CD4-positive, CD25-positive, alpha-beta regulatory T cell (primary cell): ENCODE measurements around the gene MYL12B. TPM values are rescaled to one million over a fixed set of nuclear protein-coding genes. Genes with fewer than 3 reads are reported as not detected.
A peak's percentile ranks its signal among the peaks of the same experiment; 100 is the strongest.

Experiments
- ATAC-seq, 2 donors: fragments of 150-1000 bp; cut with Tn5 transposase; one replicate each; pipeline ENCODE4 v1.10.0; 2021; ENCODE audit warnings: low read depth in 2 of 2, moderate number of reproducible peaks in 2 of 2, moderate library complexity in 1 of 2
- DNase-seq, 3 donors: peaks; one replicate each; pipeline versions ENCODE4 v3.0.0 to v3.0.0-alpha.2; 2012 to 2022; ENCODE audit warnings: mixed read lengths in 1 of 3
- H3K27ac ChIP-seq: one replicate; pipeline ENCODE4 v1.7.0; 2013; ENCODE audit warnings: mild to moderate bottlenecking, low read length; ENCODE audit not compliant: insufficient read depth, poor library complexity, severe bottlenecking
- H3K27me3 ChIP-seq: one replicate; pipeline ENCODE4 v1.7.0; 2013; ENCODE audit warnings: low read length; ENCODE audit not compliant: control insufficient read depth, insufficient read depth
- H3K36me3 ChIP-seq: one replicate; pipeline ENCODE4 v1.7.0; 2013; ENCODE audit warnings: mild to moderate bottlenecking, low read length, moderate library complexity; ENCODE audit not compliant: control insufficient read depth, insufficient read depth
- H3K4me1 ChIP-seq: 2 replicates; pipeline ENCODE4 v1.7.0; 2013; ENCODE audit warnings: mild to moderate bottlenecking, low read length; ENCODE audit not compliant: insufficient read depth, control insufficient read depth, poor library complexity, severe bottlenecking
- H3K4me3 ChIP-seq: one replicate; pipeline ENCODE4 v1.7.0; 2013; ENCODE audit warnings: low read depth, mild to moderate bottlenecking, low read length, moderate library complexity
- H3K9me3 ChIP-seq, 2 experiments: 1 replicate in 1 of 2; 2 replicates in 1 of 2; pipeline ENCODE4 v1.7.0; 2013; ENCODE audit warnings: low read length in 2 of 2, mild to moderate bottlenecking in 1 of 2, moderate library complexity in 1 of 2; ENCODE audit not compliant: control insufficient read depth in 2 of 2
- H3K27ac Mint-ChIP-seq, 3 donors: one replicate each; pipeline ENCODE4 v1.8.0; 2020 to 2022; ENCODE audit warnings: mild to moderate bottlenecking in 3 of 3, mixed read lengths in 3 of 3, moderate library complexity in 2 of 3
- H3K27me3 Mint-ChIP-seq: one replicate; pipeline ENCODE4 v1.8.0; 2022; ENCODE audit warnings: mild to moderate bottlenecking, mixed read lengths
- H3K36me3 Mint-ChIP-seq: one replicate; pipeline ENCODE4 v1.8.0; 2020; ENCODE audit warnings: mixed read lengths
- H3K4me1 Mint-ChIP-seq, 4 donors: one replicate each; pipeline ENCODE4 v1.8.0; 2020 to 2022; ENCODE audit warnings: mixed read lengths in 4 of 4, mild to moderate bottlenecking in 1 of 4
- H3K4me3 Mint-ChIP-seq, 4 donors: one replicate each; pipeline ENCODE4 v1.8.0; 2020 to 2022; ENCODE audit warnings: mild to moderate bottlenecking in 4 of 4, mixed read lengths in 4 of 4, moderate library complexity in 3 of 4
- H3K9me3 Mint-ChIP-seq, 7 donors: one replicate each; pipeline ENCODE4 v1.8.0; 2020 to 2022; ENCODE audit warnings: mixed read lengths in 7 of 7, mild to moderate bottlenecking in 3 of 7, moderate library complexity in 2 of 7
- polyA plus RNA-seq, 4 donors: library from polyadenylated mRNA; unstranded; fragments of 300-500 nt; fragmentation: Illumina TruSeq; gene quantifications; one replicate each; pipeline ENCODE4 v1.2.3, GENCODE V29; 2021
- total RNA-seq: library from RNA; stranded (reverse); gene quantifications from one replicate; pipeline ENCODE4 v1.2.3, GENCODE V29; 2022

MYL12B gene
- total and polyA plus RNA-seq, 5 donors from 2014 or later = 168 to 1,134 (median 998) TPM

- H3K9me3 ChIP-seq = no peaks in the 10 kb centered on the region
- DNase-seq = peak in 1 of 3 donors; percentile 37
- H3K27me3 ChIP-seq = no peaks in the 10 kb centered on the region
- H3K4me3 ChIP-seq = peak overlapping the region; percentile 99
- Mint-ChIP-seq H3K9me3 (no peaks in the 10 kb centered on the region), H3K27me3 (no peaks in the 10 kb centered on the region), H3K4me3 (peak overlapping the region; percentile 87 to 98 (median 96)), H3K36me3 (peaks cover 36% of the 10 kb centered on the region), H3K4me1 (peaks cover 41 to 70% (median 56%) of the 10 kb centered on the region in 4 donors), H3K27ac (peak overlapping the region; percentile 62 to 100 (median 80))
- H3K36me3 ChIP-seq = peaks cover 34% of the 10 kb centered on the region
- peaks cover 77% of the 10 kb centered on the region for H3K4me1 ChIP-seq
- ATAC-seq = no peak
- H3K27ac ChIP-seq = peak overlapping the region; percentile 88
Observed at GRCh38 chr18:3250237-3251107, 11.5 kb upstream of the MYL12B start.

GRCh38 chr18:3251249-3251962 is 10.5 kb upstream of the MYL12B start:
- Mint-ChIP-seq H3K27ac (peak overlapping the region; percentile 52 to 86 (median 84)), H3K27me3 (no peaks in the 10 kb centered on the region), H3K4me3 (peak overlapping the region; percentile 68 to 88 (median 79)), H3K9me3 (no peaks in the 10 kb centered on the region), H3K36me3 (peaks cover 44% of the 10 kb centered on the region), H3K4me1 (peaks cover 36 to 69% (median 53%) of the 10 kb centered on the region in 4 donors)
- Histone ChIP-seq H3K27me3 (no peaks in the 10 kb centered on the region), H3K4me1 (peaks cover 76% of the 10 kb centered on the region), H3K27ac (peak overlapping the region; percentile 88), H3K36me3 (peaks cover 43% of the 10 kb centered on the region), H3K4me3 (peak overlapping the region; percentile 99), H3K9me3 (no peaks in the 10 kb centered on the region)
- ATAC-seq (no peak), DNase-seq (no peak)

- no peak for ATAC-seq
- H3K27ac ChIP-seq = peak overlapping the region; percentile 88
- H3K27me3 ChIP-seq = no peaks in the 10 kb centered on the region
- H3K9me3 ChIP-seq = no peaks in the 10 kb centered on the region
- H3K36me3 Mint-ChIP-seq = peaks cover 50% of the 10 kb centered on the region
- peaks cover 36 to 68% (median 53%) of the 10 kb centered on the region in 4 donors for H3K4me1 Mint-ChIP-seq
- H3K27ac Mint-ChIP-seq = peak overlapping the region; percentile 52 to 86 (median 84)
- no peaks in the 10 kb centered on the region for H3K9me3 Mint-ChIP-seq
- peak overlapping the region; percentile 99 for H3K4me3 ChIP-seq
- peak overlapping the region; percentile 68 to 88 (median 79) for H3K4me3 Mint-ChIP-seq
- DNase-seq = no peak
- H3K27me3 Mint-ChIP-seq = no peaks in the 10 kb centered on the region
- H3K4me1 ChIP-seq = peaks cover 71% of the 10 kb centered on the region
- H3K36me3 ChIP-seq = peaks cover 49% of the 10 kb centered on the region
Observed at GRCh38 chr18:3251963-3252277, 10.0 kb upstream of the MYL12B start.

- Mint-ChIP-seq H3K27me3 (no peaks in the 10 kb centered on the region), H3K27ac (peak overlapping the region; percentile 85 to 90 (median 86)), H3K9me3 (no peaks in the 10 kb centered on the region), H3K36me3 (peaks cover 59% of the 10 kb centered on the region), H3K4me3 (peak overlapping the region; percentile 74 to 88 (median 83)), H3K4me1 (peaks cover 44 to 75% (median 61%) of the 10 kb centered on the region in 4 donors)
- no peaks in the 10 kb centered on the region for H3K27me3 ChIP-seq
- peaks cover 68% of the 10 kb centered on the region for H3K4me1 ChIP-seq
- DNase-seq (no peak), ATAC-seq (no peak)
- H3K4me3 ChIP-seq = peak overlapping the region; percentile 99
- H3K9me3 ChIP-seq = no peaks in the 10 kb centered on the region
- peak overlapping the region; percentile 61 for H3K27ac ChIP-seq
- peaks cover 58% of the 10 kb centered on the region for H3K36me3 ChIP-seq
Observed at GRCh38 chr18:3252843-3253242, 9.1 kb upstream of the MYL12B start.

GRCh38 chr18:3254725-3255124 is 7.2 kb upstream of the MYL12B start:
- ATAC-seq = no peak
- H3K27me3 ChIP-seq = no peaks in the 10 kb centered on the region
- H3K9me3 ChIP-seq = no peaks in the 10 kb centered on the region
- H3K9me3 Mint-ChIP-seq = no peaks in the 10 kb centered on the region
- H3K27ac Mint-ChIP-seq = peak overlapping the region; percentile 30 to 74 (median 66)
- peak overlapping the region; percentile 99 for H3K4me3 ChIP-seq
- H3K36me3 ChIP-seq = peaks cover 61% of the 10 kb centered on the region
- H3K36me3 Mint-ChIP-seq = peaks cover 56% of the 10 kb centered on the region
- H3K27me3 Mint-ChIP-seq = no peaks in the 10 kb centered on the region
- peak overlapping the region; percentile 60 for H3K27ac ChIP-seq
- DNase-seq = no peak
- H3K4me1 Mint-ChIP-seq = peaks cover 45 to 87% (median 70%) of the 10 kb centered on the region in 4 donors
- peaks cover 72% of the 10 kb centered on the region for H3K4me1 ChIP-seq
- H3K4me3 Mint-ChIP-seq = peak overlapping the region in 3 of 4 donors; percentile 13 to 65 (median 42)

GRCh38 chr18:3255611-3256165 is 6.2 kb upstream of the MYL12B start:
- Mint-ChIP-seq H3K27ac (peak overlapping the region; percentile 30 to 59 (median 38)), H3K4me3 (peak overlapping the region in 2 of 4 donors; percentile 31 to 52), H3K36me3 (peaks cover 50% of the 10 kb centered on the region), H3K27me3 (no peaks in the 10 kb centered on the region), H3K4me1 (peaks cover 41 to 88% (median 67%) of the 10 kb centered on the region in 4 donors), H3K9me3 (no peaks in the 10 kb centered on the region)
- H3K36me3 ChIP-seq = peaks cover 61% of the 10 kb centered on the region
- H3K9me3 ChIP-seq = no peaks in the 10 kb centered on the region
- DNase-seq = no peak
- H3K4me3 ChIP-seq = peak overlapping the region; percentile 21
- no peaks in the 10 kb centered on the region for H3K27me3 ChIP-seq
- H3K27ac ChIP-seq = peak overlapping the region; percentile 60
- peaks cover 71% of the 10 kb centered on the region for H3K4me1 ChIP-seq
- no peak for ATAC-seq

- no peaks in the 10 kb centered on the region for H3K9me3 Mint-ChIP-seq
- peak overlapping the region; percentile 47 to 79 (median 66) for H3K27ac Mint-ChIP-seq
- H3K36me3 ChIP-seq = peaks cover 61% of the 10 kb centered on the region
- ATAC-seq (no peak), DNase-seq (no peak)
- H3K27me3 ChIP-seq = no peaks in the 10 kb centered on the region
- H3K4me1 Mint-ChIP-seq = peaks cover 39 to 86% (median 66%) of the 10 kb centered on the region in 4 donors
- peak overlapping the region; percentile 60 for H3K27ac ChIP-seq
- no peaks in the 10 kb centered on the region for H3K9me3 ChIP-seq
- H3K36me3 Mint-ChIP-seq = peaks cover 49% of the 10 kb centered on the region
- peaks cover 9% of the 10 kb centered on the region for H3K27me3 Mint-ChIP-seq
- peak overlapping the region; percentile 9 for H3K4me3 ChIP-seq
- peaks cover 64% of the 10 kb centered on the region for H3K4me1 ChIP-seq
- H3K4me3 Mint-ChIP-seq = peak overlapping the region in 1 of 4 donors; percentile 60
Observed at GRCh38 chr18:3256693-3257626, 5.0 kb upstream of the MYL12B start.
